Stimulated activated CD8-positive, alpha-beta memory T cell treated with anti-CD3 and anti-CD28 coated beads, Interleukin-7, amount 100 ng/mL, for 4 hours (primary cell): ENCODE results near the gene CAMK2D.

Source experiments
- DNase-seq, 2 donors: peaks; one replicate each; pipeline ENCODE4 v3.0.0-alpha.2; 2020; ENCODE audit warnings: low read depth in 2 of 2

CAMK2D gene

GRCh38 chr4:113564493-113564892, 197.0 kb downstream of the CAMK2D start:
- DNase-seq = no peak

GRCh38 chr4:113563691-113564378, 197.7 kb downstream of the CAMK2D start:
- no peak for DNase-seq

GRCh38 chr4:113561758-113562157, 199.8 kb downstream of the CAMK2D start:
- no peak for DNase-seq

- no peak for DNase-seq
These were observed 200.4 kb downstream of the CAMK2D start for GRCh38 chr4:113561092-113561491.

GRCh38 chr4:113560579-113560978, 201.0 kb downstream of the CAMK2D start:
- DNase-seq = no peak

DNA sequence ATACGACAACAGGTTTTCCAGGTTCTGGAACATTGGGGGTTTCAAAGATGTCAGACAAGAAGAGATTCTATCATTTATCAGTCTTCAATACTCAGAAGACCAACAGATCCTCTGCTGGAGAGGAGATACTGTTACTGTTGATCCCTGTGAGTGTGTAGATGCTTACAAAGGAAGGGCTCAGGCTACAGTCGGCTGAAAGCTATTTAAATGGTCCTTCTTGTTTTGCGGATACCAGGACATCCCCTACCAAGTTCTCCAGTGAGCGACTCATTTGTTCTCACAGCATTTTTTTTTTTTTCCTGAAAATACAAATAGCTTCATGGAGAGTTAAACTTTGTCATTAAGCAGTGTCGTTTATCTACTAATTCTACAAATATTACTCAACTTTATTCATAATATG, 201.6 kb downstream of the CAMK2D start:
- DNase-seq = no peak

GRCh38 chr4:113556382-113557134, 205.0 kb downstream of the CAMK2D start:
- DNase-seq = no peak

DNA sequence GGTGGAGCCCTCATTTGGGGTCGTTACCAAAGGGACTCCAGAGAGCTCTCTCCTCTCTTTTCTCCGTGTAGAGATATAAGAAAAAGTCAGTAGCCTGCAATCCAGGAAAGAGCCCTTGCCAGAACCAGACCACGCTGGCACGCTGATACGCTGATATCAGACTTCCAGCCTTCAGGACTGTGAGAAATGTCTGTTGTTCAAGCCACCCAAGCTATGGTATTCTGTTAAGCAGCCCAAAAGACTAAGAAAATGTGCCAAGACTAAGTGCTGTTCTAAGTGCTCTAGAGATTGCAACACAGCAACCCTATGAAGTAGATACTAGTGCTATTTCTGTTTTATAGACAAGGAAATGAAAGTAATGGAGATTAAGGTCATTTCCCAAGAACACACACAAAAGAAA, 205.7 kb downstream of the CAMK2D start:
- no peak for DNase-seq

GRCh38 chr4:113553082-113553481, 208.5 kb downstream of the CAMK2D start:
- DNase-seq = no peak

DNA sequence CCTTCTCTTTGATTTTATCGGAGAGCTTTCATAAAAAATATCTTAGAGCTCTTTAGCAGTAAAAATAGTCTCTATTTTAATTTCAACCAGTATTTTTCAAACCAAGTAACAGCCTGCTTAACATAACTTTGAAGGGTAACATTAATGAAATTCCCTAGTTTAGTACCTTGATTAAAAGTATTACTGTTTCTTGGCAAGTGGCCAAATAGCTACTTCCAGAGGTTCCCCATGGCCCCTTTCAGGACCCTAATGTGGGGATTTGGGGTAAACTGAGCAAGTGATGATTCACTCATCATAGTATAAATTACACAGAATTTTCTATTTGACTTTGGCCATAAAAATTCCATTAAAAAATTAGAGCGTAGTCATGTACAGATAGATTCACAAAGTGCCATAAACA, 211.0 kb downstream of the CAMK2D start:
- no peak for DNase-seq

DNA sequence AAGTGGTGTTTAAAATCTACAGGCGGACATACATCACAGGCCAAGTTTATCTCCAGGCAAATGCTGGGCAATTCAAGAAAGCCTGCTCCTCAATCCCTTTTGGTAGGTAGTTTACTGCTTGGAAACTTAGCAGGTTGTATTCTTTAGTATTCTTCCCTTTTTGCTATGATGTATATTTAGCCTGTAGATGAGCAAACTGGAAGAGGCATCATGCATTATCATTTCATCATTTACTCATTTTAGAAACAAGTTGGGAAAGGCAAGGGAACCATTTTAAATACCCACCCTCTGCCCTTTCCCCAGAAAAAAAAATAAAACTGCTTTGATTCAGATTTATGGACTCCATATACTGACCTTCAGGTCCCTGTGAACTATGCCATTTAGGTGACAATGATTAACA, 213.2 kb downstream of the CAMK2D start:
- DNase-seq = no peak

DNA sequence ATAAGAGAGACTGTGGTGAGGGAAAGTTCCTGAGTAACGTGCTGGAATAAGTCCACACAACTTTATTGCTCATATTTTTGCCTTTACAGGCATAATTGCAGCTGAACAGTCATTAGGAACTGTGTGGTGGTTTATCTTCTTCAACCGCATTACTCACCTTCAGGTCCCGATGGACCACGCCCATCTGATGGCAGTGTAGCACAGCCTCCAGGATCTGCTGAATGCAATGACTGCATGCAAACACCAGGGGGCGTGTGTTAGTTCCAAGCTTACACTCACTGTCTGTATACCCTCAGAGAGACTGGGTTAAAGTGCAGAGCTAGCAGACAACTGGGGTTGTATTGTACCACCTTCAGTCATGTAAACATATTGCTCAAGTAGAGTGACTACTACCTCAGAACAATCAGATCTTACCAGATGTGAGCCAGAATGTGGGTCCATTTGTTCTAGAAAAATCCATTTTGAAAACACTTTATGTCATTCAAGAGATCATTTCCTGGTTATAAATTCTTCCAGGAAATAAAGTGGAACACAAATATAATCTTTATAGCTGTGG, 214.0 kb downstream of the CAMK2D start:
- DNase-seq = peak; percentile 85 to 93

DNA sequence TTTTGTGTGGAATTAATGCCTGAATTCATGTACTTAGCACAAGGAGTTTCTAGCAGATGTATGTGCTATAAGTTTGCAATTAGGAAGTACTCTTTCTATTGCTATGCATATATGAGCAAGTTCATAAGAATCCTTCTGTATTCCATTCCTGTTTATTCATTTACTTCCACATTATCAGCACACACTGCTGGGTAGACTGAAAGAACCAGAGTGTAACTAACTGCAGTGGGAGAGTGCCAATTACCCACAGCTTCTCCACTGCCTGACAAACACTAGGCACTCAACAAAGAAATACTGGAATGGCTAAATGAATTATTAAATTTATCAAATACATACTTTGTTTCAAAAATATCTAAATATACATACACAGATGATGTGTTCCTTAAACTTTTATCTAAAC, 219.6 kb downstream of the CAMK2D start:
- DNase-seq = no peak

- peak in 1 of 2 donors; percentile 33 for DNase-seq
These were observed 220.7 kb downstream of the CAMK2D start for GRCh38 chr4:113540859-113541258.

GRCh38 chr4:113539408-113539807, 222.1 kb downstream of the CAMK2D start:
- no peak for DNase-seq

DNA sequence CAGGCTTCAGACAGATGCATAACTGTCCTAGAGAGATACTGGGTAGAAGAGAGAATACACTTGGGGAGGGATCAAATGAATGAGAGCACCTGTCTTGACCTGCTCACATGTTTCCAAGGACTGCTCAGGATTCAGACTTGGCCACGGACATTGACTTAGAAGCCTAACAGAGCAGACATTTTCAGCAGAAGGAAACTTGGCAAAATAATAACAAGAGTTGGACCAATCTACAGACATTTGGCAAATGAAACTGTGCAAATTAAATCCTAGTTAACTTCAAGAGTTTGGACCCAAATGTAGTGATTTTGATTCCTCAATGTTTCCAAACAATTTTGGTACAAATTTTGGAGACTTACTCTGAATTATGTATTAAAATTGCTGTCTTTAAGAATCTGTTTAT, 223.9 kb downstream of the CAMK2D start:
- no peak for DNase-seq

- no peak for DNase-seq
These were observed 224.3 kb downstream of the CAMK2D start for GRCh38 chr4:113537203-113537602.

- no peak for DNase-seq
These were observed 226.8 kb downstream of the CAMK2D start for GRCh38 chr4:113534711-113535110.

GRCh38 chr4:113531572-113531971, 230.0 kb downstream of the CAMK2D start:
- no peak for DNase-seq

GRCh38 chr4:113528395-113528794, 233.1 kb downstream of the CAMK2D start:
- DNase-seq = no peak

- DNase-seq = no peak
These were observed 236.0 kb downstream of the CAMK2D start for GRCh38 chr4:113525521-113525920.

DNA sequence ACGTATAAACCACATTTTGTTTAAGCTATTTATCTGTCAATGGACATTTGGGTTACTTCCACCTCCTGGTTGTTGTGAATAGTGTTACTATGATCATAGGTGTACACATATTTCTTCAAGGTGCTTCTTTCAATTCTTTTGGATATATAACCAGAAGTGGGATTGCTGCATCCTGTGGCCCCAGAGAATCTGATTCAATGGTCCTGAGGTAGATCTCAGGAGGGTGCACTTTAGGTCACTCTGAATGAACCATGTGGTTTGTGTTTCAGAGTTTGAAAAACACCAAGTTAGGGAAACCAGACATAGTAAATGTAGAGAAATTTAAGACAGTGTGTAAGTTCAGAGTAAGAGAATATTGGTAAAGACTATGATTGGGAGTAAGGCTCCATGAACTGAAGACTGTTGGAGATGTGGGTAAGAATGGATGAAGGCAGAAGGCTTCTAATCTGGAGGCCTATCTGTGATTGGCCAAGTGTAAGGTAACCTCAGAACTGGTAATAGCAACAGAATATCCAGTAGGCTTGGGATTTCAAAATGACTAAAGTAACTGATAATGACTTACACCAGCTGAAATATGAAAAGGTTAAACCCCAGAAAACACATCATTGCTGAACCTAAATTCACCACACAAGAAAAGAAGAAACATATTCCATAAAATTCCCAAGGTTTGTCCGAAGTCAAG, 236.9 kb downstream of the CAMK2D start:
- DNase-seq = no peak

GRCh38 chr4:113524096-113524495, 237.4 kb downstream of the CAMK2D start:
- DNase-seq = no peak
